MM.1S (cell line): ENCODE measurements around the gene NTMT1.

Experiments used
- DNase-seq: peaks from one replicate; pipeline ENCODE4 v3.0.0-alpha.2; 2015
- H2AFZ ChIP-seq: fragments of 300-600 bp; sonication (generic); 2 replicates; pipeline ENCODE4 v1.6.0; 2016; ENCODE audit warnings: antibody characterized with exemption, low read length
- H3F3A ChIP-seq: fragments of 300-600 bp; sonication (generic); 2 replicates; pipeline ENCODE4 v1.6.1; 2016; ENCODE audit warnings: mild to moderate bottlenecking, antibody characterized with exemption, low read length, moderate library complexity, mixed read lengths; ENCODE audit not compliant: insufficient read depth
- H3K27ac ChIP-seq: fragments of 300-600 bp; sonication (generic); 2 replicates; pipeline ENCODE4 v1.5.1; 2016; ENCODE audit warnings: mild to moderate bottlenecking, low read length
- H3K27me3 ChIP-seq: fragments of 300-600 bp; sonication (generic); replicated peaks from 2 replicates; pipeline ENCODE4 v1.6.0; 2016; ENCODE audit warnings: low read length; ENCODE audit not compliant: insufficient read depth
- H3K36me3 ChIP-seq: fragments of 300-600 bp; sonication (generic); replicated peaks from 2 replicates; pipeline ENCODE4 v1.6.1; 2016; ENCODE audit warnings: mild to moderate bottlenecking, low read length, mixed read lengths; ENCODE audit not compliant: insufficient read depth
- H3K4me1 ChIP-seq: fragments of 300-600 bp; sonication (generic); 2 replicates; pipeline ENCODE4 v1.6.1; 2016; ENCODE audit warnings: low read length, mixed read lengths
- H3K4me2 ChIP-seq: fragments of 300-600 bp; sonication (generic); 2 replicates; pipeline ENCODE4 v1.6.0; 2016; ENCODE audit warnings: low read depth, low read length
- H3K4me3 ChIP-seq: fragments of 300-600 bp; sonication (generic); 2 replicates; pipeline ENCODE4 v1.5.1; 2016; ENCODE audit warnings: low read length, mixed read lengths
- H3K79me2 ChIP-seq: fragments of 300-600 bp; sonication (generic); 2 replicates; pipeline ENCODE4 v1.6.1; 2016; ENCODE audit warnings: mixed run types, low read length, mixed read lengths
- H3K9ac ChIP-seq: fragments of 300-600 bp; sonication (generic); 2 replicates; pipeline ENCODE4 v1.6.1; 2016; ENCODE audit warnings: low read length, mixed read lengths
- H3K9me2 ChIP-seq: fragments of 300-600 bp; sonication (generic); replicated peaks from 2 replicates; pipeline ENCODE4 v1.6.1; 2016; ENCODE audit warnings: mild to moderate bottlenecking, low read length, mixed read lengths; ENCODE audit not compliant: insufficient read depth
- H3K9me3 ChIP-seq: fragments of 300-600 bp; sonication (generic); replicated peaks from 2 replicates; pipeline ENCODE4 v1.6.1; 2016; ENCODE audit warnings: mild to moderate bottlenecking, low read length, mixed read lengths; ENCODE audit not compliant: insufficient read depth
- H4K20me1 ChIP-seq: fragments of 300-600 bp; sonication (generic); 2 replicates; pipeline ENCODE4 v1.6.1; 2016; ENCODE audit warnings: mild to moderate bottlenecking, low read length, moderate library complexity, mixed read lengths; ENCODE audit not compliant: insufficient read depth
- CTCF ChIP-seq: fragments of 300-600 bp; sonication (generic); IDR thresholded peaks from 2 replicates; pipeline ENCODE4 v1.5.1; 2016; ENCODE audit warnings: antibody characterized with exemption, low read length, mixed read lengths
- EZH2 ChIP-seq: fragments of 300-600 bp; sonication (generic); optimal IDR thresholded peaks from 2 replicates; pipeline ENCODE3; 2017; ENCODE audit warnings: low read depth, mild to moderate bottlenecking, antibody characterized with exemption, low read length, mixed read lengths
- EZH2phosphoT487 ChIP-seq: fragments of 300-600 bp; sonication (generic); IDR thresholded peaks from 2 replicates; pipeline ENCODE4 v1.6.1; 2018; ENCODE audit warnings: antibody characterized with exemption, low read length

The NTMT1 gene

GRCh38 chr9:129632460-129632859, 6.5 kb downstream of the NTMT1 start:
- H3K36me3 ChIP-seq, result no peaks in the 10 kb centered on the region; the same call in none of the 2 replicates
- no peak overlapping the region for H3K4me3 ChIP-seq
- H3K27me3 ChIP-seq, result no peaks in the 10 kb centered on the region
- peaks cover 75% of the 10 kb centered on the region for H3K79me2 ChIP-seq
- DNase-seq, result no peak
- no peaks in the 10 kb centered on the region for H3F3A ChIP-seq
- no peak overlapping the region for H3K4me2 ChIP-seq
- no peak overlapping the region for H3K9ac ChIP-seq
- no peak overlapping the region for H2AFZ ChIP-seq
- peaks cover 21% of the 10 kb centered on the region; the same call in 1 of the 2 replicates for H4K20me1 ChIP-seq
- no peaks in the 10 kb centered on the region for H3K9me3 ChIP-seq
- TF ChIP-seq CTCF, result no peak
- TF ChIP-seq EZH2phosphoT487, result no peak
- H3K9me2 ChIP-seq, result no peaks in the 10 kb centered on the region
- peaks cover 3% of the 10 kb centered on the region; the same call in 1 of the 2 replicates for H3K4me1 ChIP-seq
- H3K27ac ChIP-seq, result no peak overlapping the region

DNA sequence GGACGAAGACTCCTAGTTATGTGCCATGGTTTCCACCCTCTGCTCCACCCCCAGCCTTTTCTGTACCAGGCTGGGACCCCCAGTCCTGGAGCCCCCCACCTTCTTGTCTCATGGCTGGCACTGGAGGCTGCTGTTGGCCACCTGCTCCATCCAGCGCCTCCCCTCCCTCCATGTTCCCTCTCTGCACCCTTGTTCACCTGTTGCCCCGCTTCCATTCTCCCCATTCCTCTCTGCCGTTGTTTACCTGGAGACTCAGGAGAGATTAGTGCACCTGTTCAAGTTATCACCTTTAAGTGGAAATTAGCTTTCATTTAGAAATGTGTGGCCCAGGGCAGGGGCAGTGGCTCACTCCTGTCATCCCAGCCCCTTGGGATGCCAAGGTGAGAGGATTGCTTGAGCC, 7.2 kb downstream of the NTMT1 start:
- Histone ChIP-seq H4K20me1 (peaks cover 21% of the 10 kb centered on the region; the same call in 1 of the 2 replicates), H3K27me3 (no peaks in the 10 kb centered on the region), H3K9me3 (no peaks in the 10 kb centered on the region), H3K9ac (no peak overlapping the region), H3F3A (no peaks in the 10 kb centered on the region), H3K9me2 (no peaks in the 10 kb centered on the region), H3K4me3 (no peak overlapping the region), H3K79me2 (peaks cover 68% of the 10 kb centered on the region), H3K4me1 (no peaks in the 10 kb centered on the region), H3K36me3 (no peaks in the 10 kb centered on the region; the same call in none of the 2 replicates), H3K4me2 (no peak overlapping the region), H2AFZ (no peak overlapping the region), H3K27ac (no peak overlapping the region)
- no peak for DNase-seq
- TF ChIP-seq EZH2phosphoT487 (no peak), EZH2 (no peak), CTCF (no peak)

DNA sequence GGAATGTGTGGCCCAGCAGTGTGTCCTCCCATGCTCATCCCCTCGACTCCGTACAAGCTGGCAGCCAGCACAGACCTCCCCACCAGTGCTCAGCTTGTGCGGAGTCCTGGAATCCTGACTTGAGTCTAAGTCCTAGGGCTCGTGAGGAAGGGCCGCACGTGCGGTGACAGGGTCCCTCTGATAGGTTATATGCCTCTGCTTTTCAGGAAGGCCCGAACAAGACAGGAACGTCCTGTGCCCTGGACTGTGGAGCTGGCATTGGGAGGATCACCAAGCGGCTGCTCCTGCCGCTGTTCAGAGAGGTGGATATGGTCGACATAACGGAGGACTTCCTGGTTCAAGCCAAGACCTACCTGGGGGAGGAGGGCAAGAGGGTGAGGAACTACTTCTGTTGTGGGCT, 7.9 kb downstream of the NTMT1 start:
- Histone ChIP-seq H3K27me3 (no peaks in the 10 kb centered on the region), H3K9ac (no peak overlapping the region), H3F3A (no peaks in the 10 kb centered on the region), H3K4me1 (no peaks in the 10 kb centered on the region), H2AFZ (no peak overlapping the region), H3K36me3 (no peaks in the 10 kb centered on the region; the same call in 1 of the 2 replicates), H4K20me1 (peaks cover 21% of the 10 kb centered on the region; the same call in 1 of the 2 replicates), H3K27ac (no peak overlapping the region), H3K4me2 (no peak overlapping the region), H3K9me2 (no peaks in the 10 kb centered on the region), H3K79me2 (peaks cover 61% of the 10 kb centered on the region), H3K9me3 (no peaks in the 10 kb centered on the region), H3K4me3 (no peak overlapping the region)
- no peak for DNase-seq
- TF ChIP-seq CTCF (no peak), EZH2phosphoT487 (no peak)
